ENCODE data around the gene PCDHGA1.

PCDHGA1 gene

DNA sequence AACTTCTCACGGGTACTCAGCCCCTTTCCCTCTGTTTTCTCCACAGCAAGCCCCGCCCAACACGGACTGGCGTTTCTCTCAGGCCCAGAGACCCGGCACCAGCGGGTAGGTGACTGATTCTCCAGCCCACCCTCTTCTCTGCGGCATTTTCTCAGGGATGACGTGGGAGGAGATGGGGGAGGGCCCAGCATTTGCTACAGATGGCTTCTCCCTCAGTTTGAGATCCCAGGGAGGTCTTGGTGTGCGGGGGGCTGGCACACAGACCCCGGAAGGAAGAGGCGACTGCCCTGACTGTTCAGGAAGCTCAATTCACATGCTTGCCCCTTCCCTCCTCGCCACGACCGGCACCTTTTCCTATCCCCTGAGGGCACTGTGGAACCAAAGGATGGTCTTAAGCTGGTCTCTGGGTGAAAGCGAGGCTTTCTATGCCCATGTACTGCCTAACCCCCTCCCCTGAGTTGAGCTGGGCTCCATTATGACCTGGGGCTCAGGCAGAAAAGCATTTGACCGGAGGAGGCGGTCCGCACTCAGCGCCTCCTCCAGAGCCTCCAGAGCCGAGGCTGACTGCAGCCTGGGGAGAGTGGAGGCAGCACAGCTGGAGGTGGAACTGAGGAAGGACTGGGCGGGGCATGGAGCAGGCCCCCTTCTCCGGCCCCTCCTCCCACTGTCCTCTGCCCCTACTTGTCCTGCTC, 164.6 kb downstream of the PCDHGA1 start:
- H4K20me1 ChIP-seq (ENCODE audit: insufficient read depth, low read length): no peaks in the 10 kb centered on the region
- H3K4me2 ChIP-seq (ENCODE audit: low read length): no peak overlapping the region
- no peaks in the 10 kb centered on the region for H3K27me3 ChIP-seq (ENCODE audit: low read depth, low read length)
- no peak overlapping the region for H2AFZ ChIP-seq (ENCODE audit: low read depth, low read length)
- TF ChIP-seq, protein P1, sequence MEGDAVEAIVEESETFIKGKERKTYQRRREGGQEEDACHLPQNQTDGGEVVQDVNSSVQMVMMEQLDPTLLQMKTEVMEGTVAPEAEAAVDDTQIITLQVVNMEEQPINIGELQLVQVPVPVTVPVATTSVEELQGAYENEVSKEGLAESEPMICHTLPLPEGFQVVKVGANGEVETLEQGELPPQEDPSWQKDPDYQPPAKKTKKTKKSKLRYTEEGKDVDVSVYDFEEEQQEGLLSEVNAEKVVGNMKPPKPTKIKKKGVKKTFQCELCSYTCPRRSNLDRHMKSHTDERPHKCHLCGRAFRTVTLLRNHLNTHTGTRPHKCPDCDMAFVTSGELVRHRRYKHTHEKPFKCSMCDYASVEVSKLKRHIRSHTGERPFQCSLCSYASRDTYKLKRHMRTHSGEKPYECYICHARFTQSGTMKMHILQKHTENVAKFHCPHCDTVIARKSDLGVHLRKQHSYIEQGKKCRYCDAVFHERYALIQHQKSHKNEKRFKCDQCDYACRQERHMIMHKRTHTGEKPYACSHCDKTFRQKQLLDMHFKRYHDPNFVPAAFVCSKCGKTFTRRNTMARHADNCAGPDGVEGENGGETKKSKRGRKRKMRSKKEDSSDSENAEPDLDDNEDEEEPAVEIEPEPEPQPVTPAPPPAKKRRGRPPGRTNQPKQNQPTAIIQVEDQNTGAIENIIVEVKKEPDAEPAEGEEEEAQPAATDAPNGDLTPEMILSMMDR (IDR thresholded peaks at IDR 0.05; ENCODE audit: low read depth, low read length): no peak
- TF ChIP-seq EZH2phosphoT487 (IDR thresholded peaks at IDR 0.05; ENCODE audit: low read depth): no peak
- no peaks in the 10 kb centered on the region for H3K79me2 ChIP-seq (ENCODE audit: low read length)
- H3K9me3 ChIP-seq (ENCODE audit: insufficient read depth, low read length): no peaks in the 10 kb centered on the region
- H3K36me3 ChIP-seq (replicated peaks; ENCODE audit: low read depth, low read length): no peaks in the 10 kb centered on the region
- H3K9ac ChIP-seq (ENCODE audit: low read length): no peak overlapping the region
- no peak overlapping the region for H3K27ac ChIP-seq (ENCODE audit: low read length)
- no peak overlapping the region for H3K4me3 ChIP-seq (ENCODE audit: low read length)
- H3K4me1 ChIP-seq (ENCODE audit: low read length): no peaks in the 10 kb centered on the region

DNA sequence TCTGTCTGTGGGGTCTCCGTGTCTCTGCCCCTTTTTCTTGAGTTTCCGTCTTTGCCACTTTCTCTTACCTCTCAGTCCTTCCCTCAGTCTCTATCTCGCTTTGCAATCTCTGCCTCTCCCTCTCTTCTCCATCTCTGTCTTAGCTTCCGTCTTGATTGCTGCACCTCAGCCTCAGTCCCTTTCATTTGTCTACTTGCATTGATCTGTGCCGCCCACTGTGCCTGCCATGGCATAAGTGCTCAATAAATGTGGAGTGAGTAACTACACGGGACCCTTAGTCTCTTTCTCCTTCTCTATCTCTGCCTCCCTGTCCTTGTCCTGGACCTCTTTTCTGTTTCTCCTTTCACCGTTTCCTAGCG, 165.1 kb downstream of the PCDHGA1 start:
- Histone ChIP-seq H3K27ac (ENCODE audit: low read length) (no peak overlapping the region), H3K9me3 (ENCODE audit: insufficient read depth, low read length) (no peaks in the 10 kb centered on the region), H2AFZ (ENCODE audit: low read depth, low read length) (no peak overlapping the region), H3K36me3 (replicated peaks; ENCODE audit: low read depth, low read length) (no peaks in the 10 kb centered on the region), H3K4me1 (ENCODE audit: low read length) (no peaks in the 10 kb centered on the region), H3K9ac (ENCODE audit: low read length) (no peak overlapping the region), H3K4me3 (ENCODE audit: low read length) (no peak overlapping the region), H3K27me3 (ENCODE audit: low read depth, low read length) (no peaks in the 10 kb centered on the region), H3K79me2 (ENCODE audit: low read length) (no peaks in the 10 kb centered on the region), H3K4me2 (ENCODE audit: low read length) (no peak overlapping the region), H4K20me1 (ENCODE audit: insufficient read depth, low read length) (no peaks in the 10 kb centered on the region)
- TF ChIP-seq, protein P1 (IDR thresholded peaks at IDR 0.05; ENCODE audit: low read depth, low read length): no peak
- TF ChIP-seq EZH2phosphoT487 (IDR thresholded peaks at IDR 0.05; ENCODE audit: low read depth): no peak

DNA sequence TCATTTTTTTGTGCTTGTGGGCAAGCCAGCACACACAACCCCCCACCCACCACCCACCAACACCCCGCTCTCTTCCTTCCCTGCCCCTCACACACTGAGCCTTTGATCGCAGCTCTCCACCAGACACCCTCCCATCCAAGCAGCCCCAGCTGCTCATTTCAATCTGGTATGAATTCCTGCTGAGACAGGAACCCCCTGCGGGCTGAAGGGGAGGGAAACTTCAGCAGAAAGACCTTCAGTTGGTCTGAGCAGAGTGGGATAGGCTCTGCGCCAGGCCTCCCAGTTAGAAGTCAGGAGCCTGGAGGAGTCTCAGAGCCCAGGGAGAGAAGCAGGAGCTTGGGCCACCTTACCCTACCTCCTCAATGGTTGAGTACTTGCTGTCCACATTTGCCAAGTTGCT, 165.7 kb downstream of the PCDHGA1 start:
- no peaks in the 10 kb centered on the region for H3K79me2 ChIP-seq (ENCODE audit: low read length)
- no peak overlapping the region for H3K27ac ChIP-seq (ENCODE audit: low read length)
- H3K27me3 ChIP-seq (ENCODE audit: low read depth, low read length): no peaks in the 10 kb centered on the region
- no peaks in the 10 kb centered on the region for H3K9me3 ChIP-seq (ENCODE audit: insufficient read depth, low read length)
- H3K4me3 ChIP-seq (ENCODE audit: low read length): no peak overlapping the region
- no peaks in the 10 kb centered on the region for H3K36me3 ChIP-seq (replicated peaks; ENCODE audit: low read depth, low read length)
- TF ChIP-seq, protein P1 (IDR thresholded peaks at IDR 0.05; ENCODE audit: low read depth, low read length): no peak
- no peak for TF ChIP-seq EZH2phosphoT487 (IDR thresholded peaks at IDR 0.05; ENCODE audit: low read depth)
- no peak overlapping the region for H3K4me2 ChIP-seq (ENCODE audit: low read length)
- no peak overlapping the region for H2AFZ ChIP-seq (ENCODE audit: low read depth, low read length)
- H4K20me1 ChIP-seq (ENCODE audit: insufficient read depth, low read length): no peaks in the 10 kb centered on the region
- H3K4me1 ChIP-seq (ENCODE audit: low read length): no peaks in the 10 kb centered on the region
- no peak overlapping the region for H3K9ac ChIP-seq (ENCODE audit: low read length)

DNA sequence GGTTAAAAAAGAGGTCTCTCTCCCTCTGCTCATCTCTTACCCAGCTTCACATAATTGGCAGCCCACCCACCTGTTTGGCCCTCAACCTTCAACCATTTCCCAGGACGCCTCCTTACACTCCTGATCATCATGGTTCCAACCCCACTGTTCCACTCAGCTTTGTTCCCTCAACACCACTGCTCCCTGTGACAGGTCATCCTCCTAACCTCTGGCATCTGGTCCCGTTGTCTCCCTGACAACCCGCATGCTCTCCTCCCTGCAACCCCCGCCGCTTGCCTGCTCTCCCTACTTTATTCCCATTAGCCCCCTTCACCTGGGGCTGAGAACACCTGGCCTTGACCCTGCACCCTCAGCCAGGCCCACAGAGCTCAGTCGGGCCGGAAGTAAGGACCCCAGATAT, 171.4 kb downstream of the PCDHGA1 start:
- H3K27ac ChIP-seq (ENCODE audit: low read length): no peak overlapping the region
- H3K27me3 ChIP-seq (ENCODE audit: low read depth, low read length): no peaks in the 10 kb centered on the region
- H3K4me3 ChIP-seq (ENCODE audit: low read length): no peak overlapping the region
- no peak overlapping the region for H2AFZ ChIP-seq (ENCODE audit: low read depth, low read length)
- no peaks in the 10 kb centered on the region for H3K9me3 ChIP-seq (ENCODE audit: insufficient read depth, low read length)
- TF ChIP-seq, protein P1 (IDR thresholded peaks at IDR 0.05; ENCODE audit: low read depth, low read length): no peak
- TF ChIP-seq EZH2phosphoT487 (IDR thresholded peaks at IDR 0.05; ENCODE audit: low read depth): no peak
- no peaks in the 10 kb centered on the region for H3K36me3 ChIP-seq (replicated peaks; ENCODE audit: low read depth, low read length)
- H3K4me2 ChIP-seq (ENCODE audit: low read length): no peak overlapping the region
- no peak overlapping the region for H3K9ac ChIP-seq (ENCODE audit: low read length)
- no peaks in the 10 kb centered on the region for H3K79me2 ChIP-seq (ENCODE audit: low read length)
- no peaks in the 10 kb centered on the region for H4K20me1 ChIP-seq (ENCODE audit: insufficient read depth, low read length)
- peaks cover 4% of the 10 kb centered on the region; the same call in 1 of the 2 replicates for H3K4me1 ChIP-seq (ENCODE audit: low read length)
